SU-DHL-6 (cell line): ENCODE results near the gene PRSS12.

Experiments
- CTCF ChIP-seq: fragments of 200-600 bp; sonication (generic); IDR thresholded peaks from one replicate; pipeline ENCODE4 v1.5.1; 2017; ENCODE audit warnings: antibody characterized with exemption, mild to moderate bottlenecking, low read length, moderate library complexity; ENCODE audit not compliant: insufficient read depth, poor library complexity, severe bottlenecking
- EZH2phosphoT487 ChIP-seq: fragments of 200-600 bp; sonication (generic), shearing (Covaris generic); conservative IDR thresholded peaks from 2 replicates; pipeline ENCODE4 v1.6.1; 2018; ENCODE audit warnings: mild to moderate bottlenecking, antibody characterized with exemption, low read length, moderate library complexity, mixed read lengths

GRCh38 chr4:118259111-118259510 is 93.7 kb downstream of the PRSS12 start:
- TF ChIP-seq CTCF (no peak), EZH2phosphoT487 (no peak)
